PC-3 (cell line): ENCODE data around the gene NOX4.

ENCODE experiments used
- EZH2 ChIP-seq: fragments of 300-600 bp; sonication (generic); IDR thresholded peaks from one replicate; pipeline ENCODE4 v1.6.1; 2017; ENCODE audit warnings: antibody characterized with exemption, mild to moderate bottlenecking, low read length; ENCODE audit not compliant: unreplicated experiment
- EZH2phosphoT487 ChIP-seq: fragments of 300-600 bp; sonication (generic); IDR thresholded peaks from 2 replicates; pipeline ENCODE4 v1.6.1; 2018; ENCODE audit warnings: mild to moderate bottlenecking, antibody characterized with exemption, low read length, borderline replicate concordance
- TF ChIP-seq, protein P1 (sequence below): fragments of 300-600 bp; sonication (generic); conservative IDR thresholded peaks from 2 replicates; pipeline ENCODE4 v1.5.1; 2017; ENCODE audit warnings: antibody characterized with exemption, low read depth, mild to moderate bottlenecking, low read length

DNA sequence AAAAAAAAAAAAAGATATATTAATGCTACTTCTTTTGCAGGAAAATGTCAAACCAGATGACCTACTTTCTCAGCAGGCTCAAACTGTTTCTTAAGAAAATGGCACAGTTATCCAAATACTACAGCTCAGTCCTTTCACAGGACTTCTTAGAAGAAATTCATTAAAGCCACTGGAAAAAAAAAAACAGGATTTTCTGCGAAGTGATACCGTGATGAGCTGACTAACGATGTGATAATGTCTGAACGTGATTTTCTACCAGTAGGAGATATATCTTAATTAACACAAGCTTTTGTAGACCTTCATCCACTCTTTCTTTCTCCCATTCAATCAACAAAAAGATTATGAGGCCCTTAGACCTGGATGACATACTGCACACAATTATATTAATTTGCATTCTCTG lies 132.4 kb downstream of the NOX4 start:
- TF ChIP-seq, protein P1, sequence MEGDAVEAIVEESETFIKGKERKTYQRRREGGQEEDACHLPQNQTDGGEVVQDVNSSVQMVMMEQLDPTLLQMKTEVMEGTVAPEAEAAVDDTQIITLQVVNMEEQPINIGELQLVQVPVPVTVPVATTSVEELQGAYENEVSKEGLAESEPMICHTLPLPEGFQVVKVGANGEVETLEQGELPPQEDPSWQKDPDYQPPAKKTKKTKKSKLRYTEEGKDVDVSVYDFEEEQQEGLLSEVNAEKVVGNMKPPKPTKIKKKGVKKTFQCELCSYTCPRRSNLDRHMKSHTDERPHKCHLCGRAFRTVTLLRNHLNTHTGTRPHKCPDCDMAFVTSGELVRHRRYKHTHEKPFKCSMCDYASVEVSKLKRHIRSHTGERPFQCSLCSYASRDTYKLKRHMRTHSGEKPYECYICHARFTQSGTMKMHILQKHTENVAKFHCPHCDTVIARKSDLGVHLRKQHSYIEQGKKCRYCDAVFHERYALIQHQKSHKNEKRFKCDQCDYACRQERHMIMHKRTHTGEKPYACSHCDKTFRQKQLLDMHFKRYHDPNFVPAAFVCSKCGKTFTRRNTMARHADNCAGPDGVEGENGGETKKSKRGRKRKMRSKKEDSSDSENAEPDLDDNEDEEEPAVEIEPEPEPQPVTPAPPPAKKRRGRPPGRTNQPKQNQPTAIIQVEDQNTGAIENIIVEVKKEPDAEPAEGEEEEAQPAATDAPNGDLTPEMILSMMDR: no peak
- TF ChIP-seq EZH2phosphoT487: no peak
- no peak for TF ChIP-seq EZH2
